Superior temporal gyrus (tissue), 1 donor: Measurements from ENCODE around the gene SLC13A3.
A peak's percentile ranks its signal among the peaks of the same experiment; 100 is the strongest.

Experiments
- DNase-seq: peaks from one replicate; pipeline ENCODE4 v3.0.0-alpha.2; 2016; ENCODE audit errors: extremely low spot score

SLC13A3 gene

DNA sequence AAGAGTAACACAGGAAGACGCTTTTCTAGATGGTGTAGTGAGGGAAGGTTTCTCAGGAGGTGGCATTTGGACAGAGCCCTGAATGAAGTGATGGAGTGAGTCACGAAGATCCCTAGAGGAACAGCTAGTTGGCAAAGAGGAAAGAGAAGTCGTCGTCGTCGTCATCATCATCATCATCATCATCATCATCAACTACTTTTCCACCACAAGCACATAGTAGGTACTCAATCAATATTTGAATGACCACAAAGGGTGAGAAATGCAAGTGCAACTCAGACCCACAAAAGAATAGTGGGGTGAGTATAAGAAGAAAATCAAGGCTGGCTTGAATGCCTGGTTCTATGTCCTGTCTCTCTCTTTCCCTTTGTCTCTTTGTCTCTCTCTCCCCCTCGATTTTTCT lies 72.5 kb downstream of the SLC13A3 start:
- no peak for DNase-seq

DNA sequence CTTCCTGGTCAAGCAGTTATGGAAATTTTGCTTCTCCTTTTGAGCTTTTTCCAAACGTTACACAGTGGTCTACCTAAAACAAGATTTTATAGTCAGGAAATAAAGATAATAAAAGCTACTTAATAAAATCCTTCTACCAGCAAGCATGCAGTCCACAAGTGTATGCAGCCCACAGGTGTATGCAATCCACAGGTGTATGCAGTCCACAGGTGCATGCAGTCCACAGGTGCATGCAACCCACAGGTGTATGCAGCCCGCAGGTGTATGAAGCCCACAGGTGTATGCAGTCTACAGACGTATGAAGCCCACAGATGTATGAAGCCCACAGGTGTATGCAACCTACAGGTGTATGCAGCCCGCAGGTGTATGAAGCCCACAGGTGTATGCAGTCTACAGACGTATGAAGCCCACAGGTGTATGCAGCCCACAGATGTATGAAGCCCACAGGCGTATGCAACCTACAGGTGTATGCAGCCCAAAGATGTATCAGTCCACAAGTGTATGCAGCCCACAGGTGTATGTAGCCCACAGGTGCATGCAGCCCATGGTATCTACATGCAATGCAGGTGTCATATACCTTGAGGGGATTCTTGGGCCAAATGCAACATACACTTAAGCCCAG lies 74.4 kb downstream of the SLC13A3 start:
- no peak for DNase-seq

DNA sequence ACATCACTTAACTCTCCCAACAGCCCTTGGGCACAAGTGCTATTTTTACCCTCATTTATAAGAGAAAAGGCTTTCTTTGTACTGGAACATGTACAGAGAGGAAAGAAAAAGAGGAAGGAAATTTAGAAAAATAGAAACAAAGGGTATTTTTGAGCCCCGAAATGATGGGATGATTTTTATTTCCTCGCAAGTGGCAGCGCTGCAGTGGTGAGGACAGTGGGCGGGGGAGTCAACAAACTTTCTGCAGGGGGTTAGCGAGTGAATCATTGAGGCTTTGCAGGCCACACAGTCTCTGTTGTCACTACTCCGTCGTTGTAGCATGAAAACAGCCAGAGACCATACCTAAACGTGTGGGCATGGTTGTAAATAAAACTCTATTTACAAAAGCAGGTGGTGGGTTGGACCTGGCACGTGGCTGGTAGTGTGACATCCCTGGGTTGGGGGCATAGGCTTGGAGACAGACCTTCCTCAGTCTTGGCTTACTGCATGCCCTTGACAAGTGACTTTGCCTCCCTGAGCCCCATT lies 75.3 kb downstream of the SLC13A3 start:
- peak; percentile 22 for DNase-seq

DNA sequence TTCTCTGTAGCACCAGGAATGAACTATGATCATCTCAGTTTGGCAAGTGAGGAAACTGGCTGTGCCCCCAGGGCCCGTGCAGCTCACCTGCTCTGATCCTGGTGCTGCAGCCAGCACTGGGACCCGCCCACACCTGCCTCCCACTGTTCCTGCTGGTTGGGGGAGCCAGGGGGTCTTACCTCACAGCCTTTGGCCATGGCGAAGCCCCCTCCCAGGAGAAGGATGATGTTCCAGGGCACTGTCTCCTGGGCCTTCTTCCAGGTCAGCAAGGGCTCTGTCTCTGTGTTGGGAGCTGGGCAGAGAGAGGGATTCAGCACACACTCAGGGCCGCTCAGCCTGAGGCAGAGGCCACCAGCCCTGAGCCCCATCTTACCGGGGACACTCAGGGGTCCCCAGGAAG lies 75.9 kb downstream of the SLC13A3 start:
- DNase-seq: no peak

- DNase-seq: peak; percentile 38
These were observed 77.3 kb downstream of the SLC13A3 start for GRCh38 chr20:46573788-46574584.

DNA sequence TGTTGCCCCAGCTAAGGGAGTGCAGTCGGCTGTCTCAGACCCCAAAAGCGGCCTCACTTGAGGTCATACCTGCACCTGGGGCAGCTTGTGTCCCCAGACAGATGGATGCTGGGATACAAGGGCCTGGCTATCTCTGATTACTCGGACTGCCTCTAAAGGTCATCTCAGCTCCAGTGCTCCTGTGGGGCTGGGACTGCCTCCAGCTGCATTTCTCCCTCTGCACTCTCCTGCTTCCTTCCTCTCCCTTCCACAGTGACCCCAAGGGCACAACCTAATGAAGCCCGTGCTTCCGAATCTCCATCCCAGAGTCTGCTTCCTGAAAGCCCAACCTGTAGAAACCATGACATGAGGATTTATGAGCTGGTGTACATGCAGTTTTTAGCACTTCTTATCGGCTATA lies 78.0 kb downstream of the SLC13A3 start:
- no peak for DNase-seq

GRCh38 chr20:46572790-46573189 lies 78.5 kb downstream of the SLC13A3 start:
- DNase-seq: no peak

DNA sequence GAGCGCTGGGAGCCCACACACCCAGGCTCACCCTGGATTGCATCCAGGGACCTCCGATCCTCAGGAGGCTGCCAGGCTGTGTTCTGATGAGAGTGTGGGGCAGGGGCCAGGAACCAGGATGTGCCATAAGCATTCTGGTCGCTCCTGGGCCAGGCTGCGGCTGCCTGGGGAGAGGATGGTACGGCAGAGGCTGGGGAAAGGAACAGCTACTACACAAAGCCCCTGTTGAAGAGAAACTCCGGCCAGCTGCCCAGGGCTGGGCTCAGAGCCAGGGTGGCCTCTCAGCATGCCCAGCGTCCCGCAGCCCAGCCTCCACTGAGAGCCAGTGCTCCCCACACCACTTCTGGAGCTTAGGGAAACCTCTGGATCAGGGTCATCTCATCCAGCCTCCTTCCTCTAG lies 79.1 kb downstream of the SLC13A3 start:
- peak; percentile 95 for DNase-seq

DNA sequence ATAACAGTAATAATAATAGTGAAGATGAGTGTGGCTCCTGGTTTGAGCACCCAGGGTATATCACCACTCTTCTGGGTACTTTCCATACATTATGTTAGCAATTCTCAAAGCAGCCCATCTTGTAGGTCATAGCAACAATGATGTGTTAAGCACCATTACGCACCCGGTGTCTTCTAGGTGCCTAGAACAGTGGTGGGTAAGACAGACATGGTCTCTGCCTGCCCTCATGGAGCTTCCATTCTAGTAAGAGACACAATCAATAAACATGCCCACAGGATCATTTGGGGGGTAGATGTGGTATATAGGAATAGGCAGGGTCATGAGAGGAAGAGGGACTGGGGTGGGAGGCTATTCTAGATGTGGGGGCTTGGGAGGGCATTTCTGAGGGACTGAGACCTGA lies 79.8 kb downstream of the SLC13A3 start:
- no peak for DNase-seq

GRCh38 chr20:46570956-46571355 lies 80.3 kb downstream of the SLC13A3 start:
- no peak for DNase-seq

GRCh38 chr20:46569961-46570360 lies 81.3 kb downstream of the SLC13A3 start:
- DNase-seq: peak; percentile 18

GRCh38 chr20:46568570-46569129 lies 82.6 kb downstream of the SLC13A3 start:
- peak; percentile 97 for DNase-seq

- no peak for DNase-seq
These were observed 85.1 kb downstream of the SLC13A3 start for GRCh38 chr20:46566125-46566524.

DNA sequence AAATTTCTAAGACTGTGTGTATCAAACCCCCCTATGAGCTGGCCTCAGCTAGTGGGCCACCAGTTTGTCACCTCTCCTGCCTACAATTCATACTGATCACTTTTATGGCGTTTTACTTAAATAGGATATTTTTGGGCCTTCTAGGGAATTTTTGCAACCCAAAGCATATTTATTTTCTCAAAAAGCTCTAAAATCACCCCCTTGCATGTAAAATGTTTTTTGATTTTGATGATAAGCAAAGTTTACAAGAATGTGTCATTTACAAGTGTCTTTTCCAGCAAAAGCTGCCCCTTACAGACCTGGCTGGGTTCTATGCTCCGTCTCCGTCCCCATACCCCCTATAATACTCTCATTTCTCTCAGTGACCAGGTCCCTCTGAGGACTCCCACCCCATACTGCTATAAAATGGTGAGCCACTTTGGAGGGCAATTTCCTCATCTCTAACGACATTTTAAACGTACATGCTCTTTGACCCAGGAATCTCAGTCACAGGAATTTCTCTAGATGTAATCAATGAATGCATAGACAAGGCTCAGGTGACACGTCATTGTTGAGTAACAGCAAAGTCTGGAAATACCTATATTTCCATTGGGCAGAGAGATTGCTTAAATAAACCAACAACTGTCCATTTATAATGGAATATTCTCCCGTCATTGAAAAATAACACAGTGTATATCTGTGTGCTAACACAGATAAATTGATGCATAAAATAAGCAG lies 86.9 kb downstream of the SLC13A3 start:
- DNase-seq: peak; percentile 13

- DNase-seq: no peak
These were observed 87.4 kb downstream of the SLC13A3 start for GRCh38 chr20:46563860-46564221.

- DNase-seq: peak; percentile 69
These were observed 87.9 kb downstream of the SLC13A3 start for GRCh38 chr20:46563170-46563859.

GRCh38 chr20:46562373-46563169 lies 88.7 kb downstream of the SLC13A3 start:
- peak; percentile 97 for DNase-seq

GRCh38 chr20:46562009-46562372 lies 89.3 kb downstream of the SLC13A3 start:
- no peak for DNase-seq

GRCh38 chr20:46559685-46560440 lies 91.4 kb downstream of the SLC13A3 start:
- DNase-seq: peak; percentile 77

DNA sequence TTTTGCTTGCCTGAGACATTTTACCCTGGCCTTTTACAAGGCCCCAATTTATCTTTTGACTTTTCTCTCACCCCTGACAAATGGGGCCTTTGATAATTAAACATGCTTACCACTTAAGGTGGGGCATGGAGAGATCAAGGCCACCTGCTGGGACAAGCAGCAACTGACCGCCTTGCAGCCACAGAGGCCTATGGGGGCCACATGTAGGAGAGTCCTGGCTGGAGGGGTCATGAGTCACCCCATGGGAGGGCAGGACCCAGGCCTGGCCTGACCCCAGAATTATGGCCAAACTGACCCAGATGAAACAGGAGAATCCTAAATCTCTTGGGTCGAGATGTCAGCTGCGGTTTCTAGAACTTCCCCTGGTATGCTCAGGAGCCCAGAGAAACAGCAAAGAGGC lies 92.3 kb downstream of the SLC13A3 start:
- no peak for DNase-seq
